Measurements from ENCODE around the gene CELSR2. TPM values are rescaled to one million over a fixed set of nuclear protein-coding genes. Genes with fewer than 3 reads are reported as not detected.
A peak's percentile ranks its signal among the peaks of the same experiment; 100 is the strongest.

Gene CELSR2
- total RNA-seq, 1 donor from 2014 or later, result 1.6 TPM

- peak overlapping the region in 1 of 3 donors; percentile 31 for H3K4me3 ChIP-seq (ENCODE audit: low read length in 3 of 3)
These were observed 7.4 kb upstream of the CELSR2 start for GRCh38 chr1:109241841-109242345.

GRCh38 chr1:109242387-109242786, 7.0 kb upstream of the CELSR2 start:
- Histone ChIP-seq H3K4me3 (ENCODE audit: low read length in 3 of 3) (peak overlapping the region in 1 of 3 donors; percentile 6), H3K27me3 (ENCODE audit: control insufficient read depth in 3 of 3, insufficient read depth in 3 of 3, low read length in 3 of 3) (peaks cover 0 to 2% (median 0%) of the 10 kb centered on the region in 3 donors), H3K36me3 (ENCODE audit: control insufficient read depth in 3 of 3, insufficient read depth in 3 of 3, low read length in 3 of 3) (peaks cover 16 to 20% (median 18%) of the 10 kb centered on the region in 3 donors), H3K27ac (ENCODE audit: low read depth, low read length) (no peak overlapping the region), H3K9ac (ENCODE audit: low read depth in 1 of 3, low read length in 3 of 3) (peak overlapping the region in 1 of 3 donors; percentile 1), H3K4me1 (ENCODE audit: control insufficient read depth in 3 of 3, insufficient read depth in 3 of 3, low read length in 3 of 3) (peaks cover 25 to 37% (median 32%) of the 10 kb centered on the region in 3 donors), H3K9me3 (ENCODE audit: control insufficient read depth in 3 of 3, low read length in 3 of 3) (no peaks in the 10 kb centered on the region)

More at GRCh38 chr1:109241841-109242345, 7.4 kb upstream of the CELSR2 start:
- Histone ChIP-seq H3K27ac (ENCODE audit: low read depth, low read length) (no peak overlapping the region), H3K4me1 (ENCODE audit: control insufficient read depth in 3 of 3, insufficient read depth in 3 of 3, low read length in 3 of 3) (peaks cover 25 to 37% (median 32%) of the 10 kb centered on the region in 3 donors), H3K9me3 (ENCODE audit: control insufficient read depth in 3 of 3, low read length in 3 of 3) (no peaks in the 10 kb centered on the region), H3K9ac (ENCODE audit: low read depth in 1 of 3, low read length in 3 of 3) (peak overlapping the region in 1 of 3 donors; percentile 1), H3K36me3 (ENCODE audit: control insufficient read depth in 3 of 3, insufficient read depth in 3 of 3, low read length in 3 of 3) (peaks cover 21 to 25% (median 23%) of the 10 kb centered on the region in 3 donors), H3K27me3 (ENCODE audit: control insufficient read depth in 3 of 3, insufficient read depth in 3 of 3, low read length in 3 of 3) (peaks cover 0 to 2% (median 0%) of the 10 kb centered on the region in 3 donors)

GRCh38 chr1:109243221-109243620, 6.1 kb upstream of the CELSR2 start:
- no peaks in the 10 kb centered on the region for H3K9me3 ChIP-seq (ENCODE audit: control insufficient read depth in 3 of 3, low read length in 3 of 3)

GRCh38 chr1:109243860-109244552, 5.3 kb upstream of the CELSR2 start:
- Histone ChIP-seq H3K4me1 (ENCODE audit: control insufficient read depth in 3 of 3, insufficient read depth in 3 of 3, low read length in 3 of 3) (peaks cover 28 to 44% (median 35%) of the 10 kb centered on the region in 3 donors), H3K36me3 (ENCODE audit: control insufficient read depth in 3 of 3, insufficient read depth in 3 of 3, low read length in 3 of 3) (peaks cover under 1 to 4% (median 1%) of the 10 kb centered on the region in 3 donors), H3K4me3 (ENCODE audit: low read length in 3 of 3) (no peak overlapping the region), H3K9me3 (ENCODE audit: control insufficient read depth in 3 of 3, low read length in 3 of 3) (no peaks in the 10 kb centered on the region), H3K27me3 (ENCODE audit: control insufficient read depth in 3 of 3, insufficient read depth in 3 of 3, low read length in 3 of 3) (peaks cover 0 to 2% (median 0%) of the 10 kb centered on the region in 3 donors), H3K9ac (ENCODE audit: low read depth in 1 of 3, low read length in 3 of 3) (no peak overlapping the region), H3K27ac (ENCODE audit: low read depth, low read length) (peak overlapping the region; percentile 10)

More at GRCh38 chr1:109243221-109243620, 6.1 kb upstream of the CELSR2 start:
- Histone ChIP-seq H3K4me1 (ENCODE audit: control insufficient read depth in 3 of 3, insufficient read depth in 3 of 3, low read length in 3 of 3) (peaks cover 25 to 37% (median 32%) of the 10 kb centered on the region in 3 donors), H3K9ac (ENCODE audit: low read depth in 1 of 3, low read length in 3 of 3) (no peak overlapping the region), H3K4me3 (ENCODE audit: low read length in 3 of 3) (no peak overlapping the region), H3K27ac (ENCODE audit: low read depth, low read length) (no peak overlapping the region), H3K27me3 (ENCODE audit: control insufficient read depth in 3 of 3, insufficient read depth in 3 of 3, low read length in 3 of 3) (peaks cover 0 to 2% (median 0%) of the 10 kb centered on the region in 3 donors), H3K36me3 (ENCODE audit: control insufficient read depth in 3 of 3, insufficient read depth in 3 of 3, low read length in 3 of 3) (peaks cover 8 to 11% (median 9%) of the 10 kb centered on the region in 3 donors)

GRCh38 chr1:109246141-109246551, 3.2 kb upstream of the CELSR2 start:
- H3K4me1 ChIP-seq (ENCODE audit: control insufficient read depth in 3 of 3, insufficient read depth in 3 of 3, low read length in 3 of 3), result peaks cover 33 to 48% (median 34%) of the 10 kb centered on the region in 3 donors
- no peaks in the 10 kb centered on the region for H3K9me3 ChIP-seq (ENCODE audit: control insufficient read depth in 3 of 3, low read length in 3 of 3)
- H3K27ac ChIP-seq (ENCODE audit: low read depth, low read length), result no peak overlapping the region
- no peak overlapping the region for H3K4me3 ChIP-seq (ENCODE audit: low read length in 3 of 3)
- H3K9ac ChIP-seq (ENCODE audit: low read depth in 1 of 3, low read length in 3 of 3), result peak overlapping the region in 1 of 3 donors; percentile 20
- peaks cover 0 to 3% (median 2%) of the 10 kb centered on the region in 3 donors for H3K27me3 ChIP-seq (ENCODE audit: control insufficient read depth in 3 of 3, insufficient read depth in 3 of 3, low read length in 3 of 3)
- no peaks in the 10 kb centered on the region for H3K36me3 ChIP-seq (ENCODE audit: control insufficient read depth in 3 of 3, insufficient read depth in 3 of 3, low read length in 3 of 3)

GRCh38 chr1:109247401-109248365, 1.7 kb upstream of the CELSR2 start:
- peaks cover 18 to 34% (median 19%) of the 10 kb centered on the region in 3 donors for H3K4me1 ChIP-seq (ENCODE audit: control insufficient read depth in 3 of 3, insufficient read depth in 3 of 3, low read length in 3 of 3)
- no peak overlapping the region for H3K4me3 ChIP-seq (ENCODE audit: low read length in 3 of 3)
- no peak overlapping the region for H3K9ac ChIP-seq (ENCODE audit: low read depth in 1 of 3, low read length in 3 of 3)

GRCh38 chr1:109248444-109248796, 919 bp upstream of the CELSR2 start:
- Histone ChIP-seq H3K27me3 (ENCODE audit: control insufficient read depth in 3 of 3, insufficient read depth in 3 of 3, low read length in 3 of 3) (peaks cover 0 to 3% (median 0%) of the 10 kb centered on the region in 3 donors), H3K4me3 (ENCODE audit: low read length in 3 of 3) (no peak overlapping the region), H3K9me3 (ENCODE audit: control insufficient read depth in 3 of 3, low read length in 3 of 3) (no peaks in the 10 kb centered on the region), H3K36me3 (ENCODE audit: control insufficient read depth in 3 of 3, insufficient read depth in 3 of 3, low read length in 3 of 3) (peaks cover 0 to 2% (median 0%) of the 10 kb centered on the region in 3 donors), H3K27ac (ENCODE audit: low read depth, low read length) (no peak overlapping the region), H3K4me1 (ENCODE audit: control insufficient read depth in 3 of 3, insufficient read depth in 3 of 3, low read length in 3 of 3) (peaks cover 20 to 39% (median 23%) of the 10 kb centered on the region in 3 donors), H3K9ac (ENCODE audit: low read depth in 1 of 3, low read length in 3 of 3) (no peak overlapping the region)

More at GRCh38 chr1:109247401-109248365, 1.7 kb upstream of the CELSR2 start:
- Histone ChIP-seq H3K36me3 (ENCODE audit: control insufficient read depth in 3 of 3, insufficient read depth in 3 of 3, low read length in 3 of 3) (peaks cover 0 to 2% (median 0%) of the 10 kb centered on the region in 3 donors), H3K9me3 (ENCODE audit: control insufficient read depth in 3 of 3, low read length in 3 of 3) (no peaks in the 10 kb centered on the region), H3K27ac (ENCODE audit: low read depth, low read length) (no peak overlapping the region), H3K27me3 (ENCODE audit: control insufficient read depth in 3 of 3, insufficient read depth in 3 of 3, low read length in 3 of 3) (peaks cover 0 to 3% (median 0%) of the 10 kb centered on the region in 3 donors)

GRCh38 chr1:109249654-109250401, 489 bp downstream of the CELSR2 start:
- H3K9me3 ChIP-seq (ENCODE audit: control insufficient read depth in 3 of 3, low read length in 3 of 3), result no peaks in the 10 kb centered on the region
- peaks cover 0 to 3% (median 0%) of the 10 kb centered on the region in 3 donors for H3K27me3 ChIP-seq (ENCODE audit: control insufficient read depth in 3 of 3, insufficient read depth in 3 of 3, low read length in 3 of 3)
- no peak overlapping the region for H3K27ac ChIP-seq (ENCODE audit: low read depth, low read length)
- H3K36me3 ChIP-seq (ENCODE audit: control insufficient read depth in 3 of 3, insufficient read depth in 3 of 3, low read length in 3 of 3), result peaks cover 0 to 2% (median 0%) of the 10 kb centered on the region in 3 donors
- H3K9ac ChIP-seq (ENCODE audit: low read depth in 1 of 3, low read length in 3 of 3), result peak overlapping the region; percentile 4 to 68 (median 50)
- peak overlapping the region; percentile 48 to 65 (median 57) for H3K4me3 ChIP-seq (ENCODE audit: low read length in 3 of 3)
- H3K4me1 ChIP-seq (ENCODE audit: control insufficient read depth in 3 of 3, insufficient read depth in 3 of 3, low read length in 3 of 3), result peaks cover 25 to 44% (median 32%) of the 10 kb centered on the region in 3 donors

Data from skeletal muscle tissue (tissue), 4 donors.